Stomach (tissue), 9 donors: Measurements from ENCODE around the gene TGM4. TPM values are rescaled to one million over a fixed set of nuclear protein-coding genes. Genes with fewer than 3 reads are reported as not detected.
A peak's percentile ranks its signal among the peaks of the same experiment; 100 is the strongest.

Source experiments
- DNase-seq, 2 donors: peaks; one replicate each; pipeline versions ENCODE4 v3.0.0 to v3.0.0-alpha.2; 2013 to 2019
- H3K27ac ChIP-seq, 5 donors: fragments of 200-600 bp in 4 of 5; sonication (generic) in 4 of 5; one replicate each; pipeline ENCODE4 v1.5.1; 2013 to 2019; ENCODE audit warnings: mild to moderate bottlenecking in 1 of 5, moderate library complexity in 1 of 5
- H3K27me3 ChIP-seq, 3 donors: fragments of 200-600 bp; sonication (generic); one replicate each; pipeline ENCODE4 v1.5.1; 2017 to 2019; ENCODE audit warnings: mixed run types in 1 of 3
- H3K36me3 ChIP-seq, 4 donors: fragments of 200-600 bp; sonication (generic); 1 replicate in 3 of 4; 2 replicates in 1 of 4; pipeline ENCODE4 v1.5.1; 2016 to 2019
- H3K4me1 ChIP-seq, 4 donors: fragments of 200-600 bp; sonication (generic); one replicate each; pipeline ENCODE4 v1.5.1; 2016 to 2019
- H3K4me3 ChIP-seq, 4 donors: fragments of 200-600 bp; sonication (generic) in 3 of 4; one replicate each; pipeline ENCODE4 v1.5.1; 2016 to 2019; ENCODE audit warnings: mild to moderate bottlenecking in 1 of 4
- H3K9me3 ChIP-seq, 4 donors: fragments of 200-600 bp; sonication (generic); one replicate each; pipeline ENCODE4 v1.5.1; 2016 to 2019
- EP300 ChIP-seq: sonication (generic); formaldehyde crosslinking; IDR thresholded peaks from one replicate; pipeline ENCODE4 v1.6.1; 2017; ENCODE audit warnings: antibody characterized with exemption
- POLR2A ChIP-seq, 4 donors: fragments of 450-650 bp; IDR thresholded peaks; one replicate each; pipeline ENCODE4 v1.6.1; 2016; ENCODE audit warnings: antibody characterized with exemption in 4 of 4, control low read depth in 2 of 4, mild to moderate bottlenecking in 1 of 4, moderate library complexity in 1 of 4
- POLR2AphosphoS5 ChIP-seq, 3 donors: sonication (generic); formaldehyde crosslinking; IDR thresholded peaks; one replicate each; pipeline ENCODE4 v1.6.1; 2016; ENCODE audit warnings: antibody characterized with exemption in 3 of 3
- WGBS, 5 donors: extraction: QIAGEN DNeasy Blood & Tissue Kit in 3 of 5; methylation state at CpG; one replicate each; pipeline versions ENCODE4 v1.1.5 to v1.1.7; 2013 to 2018; 5-methylcytosine and 5-hydroxymethylcytosine counted together
- intact Hi-C: fragments of 100-400 bp; cut with DNase I; formaldehyde crosslinking; loops from one replicate; pipeline ENCODE4 v1.15.1; 2023; ENCODE audit warnings: low total_unique reads
- polyA plus RNA-seq, 3 donors: library from polyadenylated mRNA; stranded (reverse); fragments of 200-250 nt; gene quantifications; one replicate each; pipeline ENCODE4 v1.2.3, GENCODE V29; 2013
- total RNA-seq, 5 donors: library from RNA; depleted of rRNA; stranded (reverse); fragments of >200 nt; gene quantifications; one replicate each; pipeline versions ENCODE4 v1.1.0 to v1.2.3, GENCODE V29; 2014 to 2016
- TF ChIP-seq, protein P1 (sequence below), 7 experiments: fragments of 450-650 bp in 4 of 7; fragments of 200-600 bp in 3 of 7; sonication (generic) in 3 of 7; IDR thresholded peaks; one replicate each; pipeline ENCODE4 v1.5.1; 2016 to 2019; ENCODE audit warnings: antibody characterized with exemption in 7 of 7, control low read depth in 2 of 7, mild to moderate bottlenecking in 1 of 7
- donor health status: healthy with polysubstance abuse.
- donor health status: Bipolar disorder and iron deficiency.
- donor health status: healthy.

The TGM4 gene
- total and polyA plus RNA-seq, 8 donors: not detected

DNA sequence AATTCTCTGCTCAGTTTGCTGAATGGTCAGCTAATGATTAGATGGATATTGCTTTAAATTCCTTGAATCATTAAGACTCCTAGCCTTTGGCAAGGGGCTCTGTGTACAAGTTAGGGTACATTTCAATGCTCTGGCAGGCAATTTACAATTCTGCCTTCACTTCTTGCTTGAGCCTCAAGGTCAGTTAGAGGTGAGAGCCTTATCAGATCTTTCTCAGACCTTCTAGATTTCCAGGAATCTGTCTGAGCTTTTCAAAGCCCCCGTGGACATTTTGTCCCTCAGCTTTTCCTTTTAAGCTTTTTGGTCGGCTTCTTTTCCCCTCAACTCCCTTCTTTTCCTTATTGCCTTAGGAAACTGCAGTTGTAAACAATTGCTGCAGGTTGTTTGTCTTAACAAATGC lies 34.7 kb downstream of the TGM4 start:
- Histone ChIP-seq H3K4me1 (no peaks in the 10 kb centered on the region), H3K36me3 (no peaks in the 10 kb centered on the region), H3K9me3 (peaks cover 0 to 8% (median 0%) of the 10 kb centered on the region in 4 donors), H3K4me3 (no peak overlapping the region), H3K27me3 (peaks cover 0 to 18% (median 4%) of the 10 kb centered on the region in 3 donors), H3K27ac (no peak overlapping the region)
- no peak for TF ChIP-seq POLR2A (IDR thresholded peaks at IDR 0.05)
- TF ChIP-seq, protein P1, sequence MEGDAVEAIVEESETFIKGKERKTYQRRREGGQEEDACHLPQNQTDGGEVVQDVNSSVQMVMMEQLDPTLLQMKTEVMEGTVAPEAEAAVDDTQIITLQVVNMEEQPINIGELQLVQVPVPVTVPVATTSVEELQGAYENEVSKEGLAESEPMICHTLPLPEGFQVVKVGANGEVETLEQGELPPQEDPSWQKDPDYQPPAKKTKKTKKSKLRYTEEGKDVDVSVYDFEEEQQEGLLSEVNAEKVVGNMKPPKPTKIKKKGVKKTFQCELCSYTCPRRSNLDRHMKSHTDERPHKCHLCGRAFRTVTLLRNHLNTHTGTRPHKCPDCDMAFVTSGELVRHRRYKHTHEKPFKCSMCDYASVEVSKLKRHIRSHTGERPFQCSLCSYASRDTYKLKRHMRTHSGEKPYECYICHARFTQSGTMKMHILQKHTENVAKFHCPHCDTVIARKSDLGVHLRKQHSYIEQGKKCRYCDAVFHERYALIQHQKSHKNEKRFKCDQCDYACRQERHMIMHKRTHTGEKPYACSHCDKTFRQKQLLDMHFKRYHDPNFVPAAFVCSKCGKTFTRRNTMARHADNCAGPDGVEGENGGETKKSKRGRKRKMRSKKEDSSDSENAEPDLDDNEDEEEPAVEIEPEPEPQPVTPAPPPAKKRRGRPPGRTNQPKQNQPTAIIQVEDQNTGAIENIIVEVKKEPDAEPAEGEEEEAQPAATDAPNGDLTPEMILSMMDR (IDR thresholded peaks at IDR 0.05): no peak
- TF ChIP-seq EP300: no peak
- TF ChIP-seq POLR2AphosphoS5 (IDR thresholded peaks at IDR 0.05): no peak
- intact Hi-C loops: no loop called here
- DNase-seq: no peak
- WGBS, 5 donors: 18 to 53% (median 20%) methylated on average over 2 of the region's 2 CpGs

DNA sequence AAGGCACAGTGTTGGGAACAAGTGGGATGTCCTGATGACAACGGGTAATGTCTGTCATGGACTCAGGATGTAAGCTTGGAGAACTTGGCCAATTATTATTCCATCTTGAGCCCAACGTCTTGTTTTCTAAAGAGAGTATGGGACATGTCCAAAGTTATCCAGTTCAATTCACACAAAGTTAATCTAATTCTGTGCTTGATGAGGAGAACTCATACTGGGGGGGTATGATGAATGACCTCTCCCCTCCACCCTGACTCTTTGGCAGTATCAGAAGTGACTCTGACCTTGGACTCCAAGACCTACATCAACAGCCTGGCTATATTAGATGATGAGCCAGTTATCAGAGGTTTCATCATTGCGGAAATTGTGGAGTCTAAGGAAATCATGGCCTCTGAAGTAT lies 36.3 kb downstream of the TGM4 start:
- no peaks in the 10 kb centered on the region for H3K36me3 ChIP-seq
- intact Hi-C loops: loop anchor here (5.0 kb wide), 1 partner anchor 378 kb away; no protein-coding TSS in a partner anchor
- WGBS, 5 donors: 94 to 97% (median 95%) methylated on average over 3 of the region's 3 CpGs
- peaks cover 0 to 8% (median 0%) of the 10 kb centered on the region in 4 donors for H3K9me3 ChIP-seq
- H3K27ac ChIP-seq: no peak overlapping the region
- peaks cover 0 to 16% (median 4%) of the 10 kb centered on the region in 3 donors for H3K27me3 ChIP-seq
- DNase-seq: no peak
- H3K4me3 ChIP-seq: no peak overlapping the region
- no peak for TF ChIP-seq EP300
- TF ChIP-seq POLR2A (IDR thresholded peaks at IDR 0.05): no peak
- TF ChIP-seq POLR2AphosphoS5 (IDR thresholded peaks at IDR 0.05): no peak
- TF ChIP-seq, protein P1 (IDR thresholded peaks at IDR 0.05): no peak
- no peaks in the 10 kb centered on the region for H3K4me1 ChIP-seq

DNA sequence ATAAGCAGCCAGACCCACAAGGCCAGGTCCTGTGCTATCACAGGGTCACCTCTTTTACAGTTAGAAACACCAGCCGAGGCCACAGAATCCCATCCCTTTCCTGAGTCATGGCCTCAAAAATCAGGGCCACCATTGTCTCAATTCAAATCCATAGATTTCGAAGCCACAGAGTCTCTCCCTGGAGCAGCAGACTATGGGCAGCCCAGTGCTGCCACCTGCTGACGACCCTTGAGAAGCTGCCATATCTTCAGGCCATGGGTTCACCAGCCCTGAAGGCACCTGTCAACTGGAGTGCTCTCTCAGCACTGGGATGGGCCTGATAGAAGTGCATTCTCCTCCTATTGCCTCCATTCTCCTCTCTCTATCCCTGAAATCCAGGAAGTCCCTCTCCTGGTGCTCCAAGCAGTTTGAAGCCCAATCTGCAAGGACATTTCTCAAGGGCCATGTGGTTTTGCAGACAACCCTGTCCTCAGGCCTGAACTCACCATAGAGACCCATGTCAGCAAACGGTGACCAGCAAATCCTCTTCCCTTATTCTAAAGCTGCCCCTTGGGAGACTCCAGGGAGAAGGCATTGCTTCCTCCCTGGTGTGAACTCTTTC lies 39.6 kb downstream of the TGM4 start:
- H3K4me1 ChIP-seq: no peaks in the 10 kb centered on the region
- 25 to 33% (median 28%) methylated on average over 4 of the region's 4 CpGs for WGBS, 5 donors
- peaks cover 0 to 5% (median 0%) of the 10 kb centered on the region in 4 donors for H3K9me3 ChIP-seq
- peak; percentile 75 to 86 for DNase-seq
- peaks cover 0 to 9% (median 4%) of the 10 kb centered on the region in 3 donors for H3K27me3 ChIP-seq
- no peak overlapping the region for H3K4me3 ChIP-seq
- TF ChIP-seq POLR2AphosphoS5 (IDR thresholded peaks at IDR 0.05): peak in 1 of 3 donors; percentile 65
- TF ChIP-seq POLR2A (IDR thresholded peaks at IDR 0.05): no peak
- TF ChIP-seq, protein P1 (IDR thresholded peaks at IDR 0.05): peak in 5 of 7 experiments; percentile 55 to 75 (median 61)
- TF ChIP-seq EP300: no peak
- H3K27ac ChIP-seq: no peak overlapping the region
- peaks cover 0 to 28% (median 19%) of the 10 kb centered on the region in 4 donors for H3K36me3 ChIP-seq
- intact Hi-C loops: loop anchor here (5.0 kb wide), 1 partner anchor 382 kb away; no protein-coding TSS in a partner anchor

DNA sequence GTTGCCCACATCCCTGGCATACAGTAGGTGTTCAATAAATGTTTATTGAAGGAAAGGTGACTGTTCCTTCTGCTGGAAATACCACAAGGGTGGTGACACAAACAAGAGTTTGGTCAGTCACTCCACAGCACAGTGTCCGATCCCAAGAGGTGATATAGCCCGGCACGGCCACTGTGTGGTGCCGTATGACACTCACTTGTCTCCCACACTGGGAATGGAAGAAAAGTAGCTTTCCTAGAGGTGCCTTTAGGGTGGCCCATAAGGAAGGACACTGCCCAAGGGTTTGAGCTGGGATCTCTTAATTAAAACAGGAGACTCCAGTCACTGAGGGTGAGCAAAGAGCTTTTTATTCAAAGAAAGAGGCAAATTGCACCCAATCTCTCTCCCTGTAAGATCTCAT lies 40.5 kb downstream of the TGM4 start:
- TF ChIP-seq, protein P1 (IDR thresholded peaks at IDR 0.05): peak in 1 of 7 experiments; percentile 14
- no peak for TF ChIP-seq POLR2A (IDR thresholded peaks at IDR 0.05)
- Histone ChIP-seq H3K27ac (no peak overlapping the region), H3K4me3 (no peak overlapping the region), H3K36me3 (peaks cover 0 to 35% (median 19%) of the 10 kb centered on the region in 4 donors), H3K27me3 (peaks cover 0 to 7% (median under 1%) of the 10 kb centered on the region in 3 donors), H3K9me3 (no peaks in the 10 kb centered on the region), H3K4me1 (no peaks in the 10 kb centered on the region)
- intact Hi-C loops: loop anchor here (5.0 kb wide), 1 partner anchor 383 kb away; no protein-coding TSS in a partner anchor
- 47 to 66% (median 53%) methylated on average over 4 of the region's 4 CpGs for WGBS, 5 donors
- peak in 1 of 2 donors; percentile 19 for DNase-seq
